IPS-15b (cell line): Measurements from ENCODE around the gene ACCS.

Experiments
- H3K27me3 ChIP-seq: one replicate; pipeline ENCODE4 v1.6.1; 2013; ENCODE audit warnings: low read length; ENCODE audit not compliant: control insufficient read depth, insufficient read depth
- H3K36me3 ChIP-seq: one replicate; pipeline ENCODE4 v1.6.1; 2013; ENCODE audit warnings: low read length; ENCODE audit not compliant: control insufficient read depth, insufficient read depth
- H3K4me1 ChIP-seq: one replicate; pipeline ENCODE4 v1.6.1; 2013; ENCODE audit warnings: mild to moderate bottlenecking, low read length; ENCODE audit not compliant: control insufficient read depth, insufficient read depth
- H3K4me3 ChIP-seq: one replicate; pipeline ENCODE4 v1.5.1; 2013; ENCODE audit warnings: low read depth, low read length
- H3K9ac ChIP-seq: one replicate; pipeline ENCODE4 v1.6.1; 2013; ENCODE audit warnings: low read depth, mild to moderate bottlenecking, low read length
- H3K9me3 ChIP-seq: one replicate; pipeline ENCODE4 v1.6.1; 2013; ENCODE audit warnings: mild to moderate bottlenecking, low read length; ENCODE audit not compliant: control insufficient read depth, insufficient read depth

The ACCS gene

DNA sequence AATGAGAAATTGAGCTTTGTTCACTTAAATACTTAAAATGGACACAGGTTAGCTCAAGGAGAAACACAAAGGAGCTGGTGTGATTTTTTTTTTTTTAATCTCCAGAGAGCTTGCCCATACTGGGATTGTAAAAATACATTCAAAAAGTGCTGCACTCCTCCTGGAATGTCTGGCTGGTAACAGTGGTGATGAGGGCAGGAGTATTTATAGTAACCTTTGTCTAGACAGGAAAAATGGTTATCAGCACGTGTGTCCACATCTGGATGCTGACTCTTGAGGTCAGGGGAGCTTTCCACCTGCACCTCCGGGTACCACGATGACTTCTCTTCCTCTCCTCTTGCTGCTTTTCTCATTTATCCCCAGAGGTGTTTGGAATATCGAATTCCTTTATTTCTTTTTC is 59.5 kb downstream of the ACCS start:
- Histone ChIP-seq H3K9ac (no peak overlapping the region), H3K9me3 (no peaks in the 10 kb centered on the region), H3K4me1 (no peaks in the 10 kb centered on the region), H3K4me3 (no peak overlapping the region), H3K36me3 (peaks cover 8% of the 10 kb centered on the region), H3K27me3 (no peaks in the 10 kb centered on the region)

DNA sequence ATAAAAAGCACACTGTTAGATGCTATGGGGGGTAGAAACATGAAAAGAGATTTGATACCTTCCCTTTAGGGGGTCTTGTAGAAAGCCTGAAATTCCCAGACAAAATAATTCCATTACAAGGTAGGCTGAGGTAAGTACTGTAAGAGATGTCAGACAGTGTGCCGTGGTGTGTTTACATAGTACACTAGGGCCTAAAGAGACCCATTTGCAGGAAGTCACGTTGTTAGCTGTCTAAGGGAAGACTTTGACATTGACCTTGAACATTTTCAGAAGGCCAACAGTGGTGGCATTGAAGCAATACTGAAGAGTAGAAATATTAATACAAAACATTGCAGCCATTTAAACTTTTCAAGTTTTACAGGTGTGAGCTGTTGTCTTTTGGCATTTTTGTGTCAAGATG is 60.2 kb downstream of the ACCS start:
- Histone ChIP-seq H3K4me3 (no peak overlapping the region), H3K27me3 (no peaks in the 10 kb centered on the region), H3K9me3 (no peaks in the 10 kb centered on the region), H3K9ac (no peak overlapping the region), H3K36me3 (peaks cover 8% of the 10 kb centered on the region), H3K4me1 (no peaks in the 10 kb centered on the region)

DNA sequence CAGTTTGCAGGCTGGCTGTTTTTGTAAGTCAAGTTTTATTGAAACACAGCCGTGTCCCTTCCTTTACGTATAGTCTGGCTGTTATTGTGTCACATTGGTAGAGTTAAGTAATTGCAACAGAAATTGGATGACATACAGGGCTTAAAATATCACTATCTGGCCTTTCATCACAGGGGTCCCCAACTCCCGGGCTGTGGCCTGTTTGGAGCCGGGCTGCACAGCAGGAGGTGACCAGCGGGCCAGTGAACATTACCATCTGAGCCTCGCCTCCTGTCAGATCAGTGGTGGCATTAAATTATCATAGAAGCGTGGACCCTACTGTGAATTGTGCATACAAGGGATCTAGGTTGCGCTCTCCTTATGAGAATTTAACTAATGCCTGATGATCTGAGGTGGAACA is 61.1 kb downstream of the ACCS start:
- Histone ChIP-seq H3K36me3 (peaks cover 8% of the 10 kb centered on the region), H3K9me3 (no peaks in the 10 kb centered on the region), H3K4me1 (no peaks in the 10 kb centered on the region), H3K9ac (no peak overlapping the region), H3K27me3 (no peaks in the 10 kb centered on the region), H3K4me3 (no peak overlapping the region)

DNA sequence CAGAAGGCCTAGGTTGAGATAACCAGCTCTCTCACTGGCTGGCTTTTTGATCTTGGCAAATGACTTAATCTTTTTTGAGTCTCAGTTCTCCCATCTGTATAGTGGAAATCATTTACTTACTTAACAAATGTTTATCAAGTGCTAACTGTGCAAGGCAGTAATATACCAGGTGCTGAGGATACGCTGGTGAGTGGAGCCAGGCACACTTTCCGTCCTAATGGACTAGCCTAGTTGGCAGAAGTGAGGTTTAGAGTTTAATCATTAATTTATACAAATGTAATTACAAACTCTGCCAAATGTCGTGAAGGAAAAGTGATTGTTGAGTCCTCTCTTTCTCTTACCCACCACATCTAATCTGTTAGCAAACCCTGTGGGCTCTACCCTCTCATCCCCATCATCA is 62.7 kb downstream of the ACCS start:
- no peaks in the 10 kb centered on the region for H3K4me1 ChIP-seq
- H3K9ac ChIP-seq, result no peak overlapping the region
- no peak overlapping the region for H3K4me3 ChIP-seq
- H3K9me3 ChIP-seq, result no peaks in the 10 kb centered on the region
- peaks cover 8% of the 10 kb centered on the region for H3K36me3 ChIP-seq
- no peaks in the 10 kb centered on the region for H3K27me3 ChIP-seq

DNA sequence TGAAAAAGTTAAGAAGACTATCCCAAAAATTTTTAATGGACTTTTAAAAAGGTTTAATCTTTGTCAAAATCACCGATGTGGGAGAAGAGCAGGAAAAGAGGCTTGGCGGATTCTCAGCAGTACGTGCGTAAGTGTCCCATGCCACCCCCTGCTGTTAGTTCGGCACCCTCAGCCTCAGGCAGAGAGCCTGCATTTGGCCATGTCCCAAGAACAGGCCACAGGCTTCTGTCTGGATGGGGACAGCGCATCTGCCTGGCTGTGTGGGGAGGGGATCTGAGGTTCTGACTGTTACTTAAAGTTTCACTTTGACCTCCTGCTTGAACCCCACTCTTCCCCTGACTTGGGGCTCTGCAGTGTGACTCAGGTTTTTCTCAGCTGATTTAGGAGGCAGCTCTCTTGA is 64.7 kb downstream of the ACCS start:
- no peak overlapping the region for H3K4me3 ChIP-seq
- no peak overlapping the region for H3K9ac ChIP-seq
- H3K9me3 ChIP-seq, result no peaks in the 10 kb centered on the region
- H3K4me1 ChIP-seq, result no peaks in the 10 kb centered on the region
- H3K36me3 ChIP-seq, result peaks cover 8% of the 10 kb centered on the region
- no peaks in the 10 kb centered on the region for H3K27me3 ChIP-seq

DNA sequence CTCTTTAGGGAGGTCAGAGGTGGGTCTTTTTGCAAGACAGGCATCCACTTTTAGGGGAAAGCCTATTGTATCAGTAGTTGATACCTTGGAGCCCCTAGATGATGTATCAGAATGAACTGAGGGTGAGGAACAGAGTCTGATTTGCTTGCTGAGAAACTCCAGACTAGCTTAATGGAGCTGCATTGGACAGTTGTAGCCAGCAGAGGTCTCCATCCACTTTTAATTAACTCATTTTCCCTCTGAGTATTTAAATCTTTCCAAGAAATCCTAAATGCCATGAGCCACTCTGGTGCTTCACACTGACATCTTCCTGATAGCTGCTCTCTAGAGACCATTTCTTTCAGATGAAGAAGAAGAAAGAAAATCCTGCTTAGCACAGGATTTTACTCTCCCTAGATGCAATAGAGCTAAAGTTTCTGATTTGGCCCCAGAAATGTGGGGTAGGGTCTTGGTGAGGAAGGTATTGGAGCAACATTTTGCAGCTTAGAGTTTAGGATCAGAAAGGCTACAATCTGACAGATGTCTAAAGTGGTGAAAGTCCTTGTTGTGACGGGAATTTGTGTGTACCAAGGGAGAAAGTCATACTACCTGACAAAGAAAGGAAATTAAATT is 67.4 kb downstream of the ACCS start:
- Histone ChIP-seq H3K9me3 (no peaks in the 10 kb centered on the region), H3K36me3 (peaks cover 1% of the 10 kb centered on the region), H3K4me3 (no peak overlapping the region), H3K27me3 (no peaks in the 10 kb centered on the region), H3K9ac (no peak overlapping the region), H3K4me1 (no peaks in the 10 kb centered on the region)
